GM23338 (cell line): ENCODE results near the gene TSC2.

Experiments
- EZH2phosphoT487 ChIP-seq: fragments of 200-600 bp; sonication (generic); IDR thresholded peaks from one replicate; pipeline ENCODE4 v1.8.1; 2018; ENCODE audit warnings: antibody characterized with exemption; ENCODE audit not compliant: unreplicated experiment
- POLR2AphosphoS5 ChIP-seq: IDR thresholded peaks from 2 replicates; pipeline ENCODE4 v1.6.1; 2016; ENCODE audit warnings: antibody characterized with exemption, low read depth
- TF ChIP-seq, protein P1 (sequence below), 2 experiments: fragments of 200-600 bp in 1 of 2; sonication (generic) in 1 of 2; conservative IDR thresholded peaks; 2 replicates each; pipeline versions ENCODE4 v1.5.1 to v1.6.1; 2016 to 2017; ENCODE audit warnings: antibody characterized with exemption in 2 of 2, low read depth in 2 of 2, mild to moderate bottlenecking in 2 of 2, moderate library complexity in 1 of 2

DNA sequence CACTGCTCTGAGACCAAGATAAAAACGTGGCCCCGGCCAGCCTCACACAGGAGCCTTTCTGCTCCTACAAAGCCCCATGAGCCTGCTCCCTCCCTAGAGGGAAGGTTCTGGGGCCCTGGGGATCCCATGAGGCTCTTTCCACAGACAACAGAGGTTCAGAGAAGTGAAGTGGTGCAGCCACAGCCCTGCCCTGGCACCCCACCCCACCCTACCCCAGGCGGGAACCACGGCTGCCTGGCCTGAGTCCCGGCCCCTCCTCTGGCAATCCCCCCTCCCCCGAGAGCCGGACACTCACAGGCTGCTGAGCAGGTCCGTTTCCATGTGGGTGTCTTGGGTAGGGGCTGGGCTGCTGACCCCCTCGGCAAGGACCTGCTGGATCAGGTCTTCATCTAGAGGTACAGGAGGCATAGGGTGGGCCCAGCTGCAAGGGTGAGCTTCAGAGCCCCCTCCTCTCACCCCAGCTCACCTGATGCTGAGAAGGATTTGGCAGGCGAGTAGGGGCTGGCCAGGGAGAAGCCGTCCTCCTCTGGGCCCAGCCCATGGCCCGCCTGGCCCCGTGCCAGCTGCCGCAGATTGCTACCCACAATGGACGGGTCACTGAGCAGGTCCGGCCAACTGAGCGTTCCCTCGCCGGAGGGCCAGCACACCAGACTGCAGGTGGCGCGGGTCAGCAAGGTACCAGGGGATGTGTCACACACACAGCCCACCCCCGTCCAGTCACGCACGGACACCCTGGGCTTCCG is 49.2 kb downstream of the TSC2 start:
- TF ChIP-seq POLR2AphosphoS5 = no peak
- no peak for TF ChIP-seq EZH2phosphoT487
- TF ChIP-seq, protein P1, sequence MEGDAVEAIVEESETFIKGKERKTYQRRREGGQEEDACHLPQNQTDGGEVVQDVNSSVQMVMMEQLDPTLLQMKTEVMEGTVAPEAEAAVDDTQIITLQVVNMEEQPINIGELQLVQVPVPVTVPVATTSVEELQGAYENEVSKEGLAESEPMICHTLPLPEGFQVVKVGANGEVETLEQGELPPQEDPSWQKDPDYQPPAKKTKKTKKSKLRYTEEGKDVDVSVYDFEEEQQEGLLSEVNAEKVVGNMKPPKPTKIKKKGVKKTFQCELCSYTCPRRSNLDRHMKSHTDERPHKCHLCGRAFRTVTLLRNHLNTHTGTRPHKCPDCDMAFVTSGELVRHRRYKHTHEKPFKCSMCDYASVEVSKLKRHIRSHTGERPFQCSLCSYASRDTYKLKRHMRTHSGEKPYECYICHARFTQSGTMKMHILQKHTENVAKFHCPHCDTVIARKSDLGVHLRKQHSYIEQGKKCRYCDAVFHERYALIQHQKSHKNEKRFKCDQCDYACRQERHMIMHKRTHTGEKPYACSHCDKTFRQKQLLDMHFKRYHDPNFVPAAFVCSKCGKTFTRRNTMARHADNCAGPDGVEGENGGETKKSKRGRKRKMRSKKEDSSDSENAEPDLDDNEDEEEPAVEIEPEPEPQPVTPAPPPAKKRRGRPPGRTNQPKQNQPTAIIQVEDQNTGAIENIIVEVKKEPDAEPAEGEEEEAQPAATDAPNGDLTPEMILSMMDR (conservative IDR thresholded peaks at IDR 0.05; ENCODE audit: low read depth in 2 of 2) = no peak
